Liver (tissue), 9 donors: ENCODE data around the gene TMTC1. TPM values are rescaled to one million over a fixed set of nuclear protein-coding genes. Genes with fewer than 3 reads are reported as not detected.

Experiments used
- DNase-seq: peaks from one replicate; pipeline ENCODE4 v3.0.0-alpha.2; 2017; ENCODE audit warnings: low spot score
- H3K27ac ChIP-seq, 2 donors: one replicate each; pipeline ENCODE4 v1.7.0; 2013; ENCODE audit warnings: inconsistent platforms in 2 of 2, low read length in 2 of 2, control low read depth in 1 of 2, low read depth in 1 of 2, mild to moderate bottlenecking in 1 of 2
- H3K27me3 ChIP-seq, 4 donors: one replicate each; pipeline versions ENCODE4 v1.6.1 to v1.7.0; 2013; ENCODE audit warnings: low read length in 3 of 4, inconsistent platforms in 1 of 4, mild to moderate bottlenecking in 1 of 4, moderate library complexity in 1 of 4; ENCODE audit not compliant: control insufficient read depth in 4 of 4, insufficient read depth in 4 of 4
- H3K36me3 ChIP-seq, 4 donors: one replicate each; pipeline versions ENCODE4 v1.6.1 to v1.7.0; 2013; ENCODE audit warnings: low read length in 3 of 4, mild to moderate bottlenecking in 3 of 4, low read depth in 1 of 4, moderate library complexity in 1 of 4; ENCODE audit not compliant: control insufficient read depth in 4 of 4, insufficient read depth in 3 of 4
- H3K4me1 ChIP-seq, 4 donors: one replicate each; pipeline versions ENCODE4 v1.6.1 to v1.7.0; 2013; ENCODE audit warnings: low read length in 3 of 4, mild to moderate bottlenecking in 3 of 4, moderate library complexity in 1 of 4; ENCODE audit not compliant: control insufficient read depth in 4 of 4, insufficient read depth in 4 of 4
- H3K4me3 ChIP-seq, 3 donors: one replicate each; pipeline versions ENCODE4 v1.6.1 to v1.7.0; 2013; ENCODE audit warnings: low read length in 3 of 3, control low read depth in 1 of 3, low read depth in 1 of 3, mild to moderate bottlenecking in 1 of 3
- H3K9ac ChIP-seq, 2 donors: one replicate each; pipeline ENCODE4 v1.7.0; 2013; ENCODE audit warnings: low read length in 2 of 2, mild to moderate bottlenecking in 2 of 2, moderate library complexity in 2 of 2, control low read depth in 1 of 2, low read depth in 1 of 2
- H3K9me3 ChIP-seq, 4 donors: one replicate each; pipeline versions ENCODE4 v1.6.1 to v1.7.0; 2013; ENCODE audit warnings: low read length in 3 of 4; ENCODE audit not compliant: control insufficient read depth in 4 of 4
- ATF3 ChIP-seq: IDR thresholded peaks from 2 replicates; pipeline ENCODE4 v1.6.1; 2016; ENCODE audit warnings: antibody characterized with exemption
- CTCF ChIP-seq: fragments of 150-350 bp; IDR thresholded peaks from 2 replicates; pipeline ENCODE4 v1.5.1; 2017; ENCODE audit warnings: improper control_type of control experiment, low read depth, low read length; ENCODE audit not compliant: missing input control
- EGR1 ChIP-seq, 2 donors: IDR thresholded peaks; 2 replicates each; pipeline ENCODE4 v1.6.1; 2016 to 2018; ENCODE audit warnings: antibody characterized with exemption in 2 of 2, low read depth in 2 of 2
- FOXA1 ChIP-seq: IDR thresholded peaks from 2 replicates; pipeline ENCODE4 v1.6.1; 2016; ENCODE audit warnings: antibody characterized with exemption
- FOXA2 ChIP-seq: IDR thresholded peaks from 2 replicates; pipeline ENCODE4 v1.6.1; 2016; ENCODE audit warnings: antibody characterized with exemption
- GABPA ChIP-seq, 2 donors: IDR thresholded peaks in 1 of 2; conservative IDR thresholded peaks in 1 of 2; 2 replicates each; pipeline ENCODE4 v1.6.1; 2016; ENCODE audit warnings: antibody characterized with exemption in 2 of 2, mild to moderate bottlenecking in 1 of 2, moderate library complexity in 1 of 2
- HNF4A ChIP-seq, 2 donors: conservative IDR thresholded peaks; 2 replicates each; pipeline ENCODE4 v1.6.1; 2016; ENCODE audit warnings: antibody characterized with exemption in 2 of 2, mild to moderate bottlenecking in 2 of 2
- HNF4G ChIP-seq: IDR thresholded peaks from 2 replicates; pipeline ENCODE4 v1.6.1; 2016; ENCODE audit warnings: antibody characterized with exemption
- JUND ChIP-seq, 2 donors: IDR thresholded peaks; 2 replicates each; pipeline ENCODE4 v1.6.1; 2016; ENCODE audit warnings: antibody characterized with exemption in 2 of 2
- MAX ChIP-seq: IDR thresholded peaks from 2 replicates; pipeline ENCODE4 v1.6.1; 2016; ENCODE audit warnings: antibody characterized with exemption
- NR2F2 ChIP-seq: IDR thresholded peaks from 2 replicates; pipeline ENCODE4 v1.6.1; 2016; ENCODE audit warnings: antibody characterized with exemption
- RAD21 ChIP-seq, 2 donors: IDR thresholded peaks; 2 replicates each; pipeline ENCODE4 v1.6.1; 2016; ENCODE audit warnings: antibody characterized with exemption in 2 of 2, mild to moderate bottlenecking in 2 of 2
- REST ChIP-seq: IDR thresholded peaks from 2 replicates; pipeline ENCODE4 v1.6.1; 2016; ENCODE audit warnings: antibody characterized with exemption, mild to moderate bottlenecking
- RXRA ChIP-seq, 2 donors: IDR thresholded peaks; 2 replicates each; pipeline ENCODE4 v1.6.1; 2017 to 2018; ENCODE audit warnings: antibody characterized with exemption in 2 of 2, mild to moderate bottlenecking in 1 of 2
- SP1 ChIP-seq: IDR thresholded peaks from 2 replicates; pipeline ENCODE4 v1.6.1; 2018; ENCODE audit warnings: antibody characterized with exemption, mild to moderate bottlenecking
- TAF1 ChIP-seq: conservative IDR thresholded peaks from 2 replicates; pipeline ENCODE4 v1.6.1; 2016; ENCODE audit warnings: antibody characterized with exemption, mild to moderate bottlenecking
- YY1 ChIP-seq: IDR thresholded peaks from 2 replicates; pipeline ENCODE4 v1.6.1; 2016; ENCODE audit warnings: antibody characterized with exemption, mild to moderate bottlenecking
- ZBTB33 ChIP-seq: IDR thresholded peaks from 2 replicates; pipeline ENCODE4 v1.6.1; 2016; ENCODE audit warnings: antibody characterized with exemption
- WGBS: extraction: QIAGEN DNeasy Blood & Tissue Kit; methylation state at CpG from one replicate; pipeline ENCODE4 v1.1.7; 2013; 5-methylcytosine and 5-hydroxymethylcytosine counted together
- polyA plus RNA-seq, 2 donors: library from polyadenylated mRNA; stranded (reverse) in 1 of 2; unstranded in 1 of 2; fragments of 200-250 nt in 1 of 2; fragments of >200 nt in 1 of 2; fragmentation: Nextera tagmentation in 1 of 2; extraction: Ambion mirVana in 1 of 2; gene quantifications; one replicate each; pipeline versions ENCODE4 v1.2.1 to v1.2.3, GENCODE V29; 2013 to 2015
- total RNA-seq, 2 donors: library from RNA; depleted of rRNA; stranded (reverse); fragments of >200 nt; gene quantifications; one replicate each; pipeline ENCODE4 v1.2.3, GENCODE V29; 2014
- donor health status: healthy.
- donor health status: healthy.
- donor health status: healthy.
- donor health status: healthy.
- donor health status: healthy.

TMTC1 gene
- total and polyA plus RNA-seq, 4 donors, result 0.76 to 3.3 (median 2.1) TPM

GRCh38 chr12:29580971-29581370 is 202.8 kb downstream of the TMTC1 start:
- TF ChIP-seq NR2F2 (no peak), HNF4G (no peak), ZBTB33 (no peak), FOXA2 (no peak), HNF4A (conservative IDR thresholded peaks at IDR 0.05) (no peak), YY1 (no peak), SP1 (no peak), JUND (IDR thresholded peaks at IDR 0.05) (no peak), RXRA (IDR thresholded peaks at IDR 0.05) (no peak), TAF1 (no peak)
- Histone ChIP-seq H3K4me3 (no peak overlapping the region), H3K27ac (no peak overlapping the region), H3K27me3 (no peaks in the 10 kb centered on the region), H3K4me1 (peaks cover 6 to 19% (median 12%) of the 10 kb centered on the region in 4 donors), H3K36me3 (no peaks in the 10 kb centered on the region), H3K9ac (no peak overlapping the region), H3K9me3 (no peaks in the 10 kb centered on the region)
- DNase-seq, result no peak
- WGBS, result 78% methylated on average over 1 of the region's 1 CpG

GRCh38 chr12:29578731-29579130 is 205.0 kb downstream of the TMTC1 start:
- Histone ChIP-seq H3K36me3 (no peaks in the 10 kb centered on the region), H3K4me3 (no peak overlapping the region), H3K9ac (no peak overlapping the region), H3K27me3 (no peaks in the 10 kb centered on the region), H3K27ac (peak overlapping the region in 1 of 2 donors; percentile 2), H3K9me3 (no peaks in the 10 kb centered on the region), H3K4me1 (peaks cover 6 to 17% (median 12%) of the 10 kb centered on the region in 4 donors)
- no peak for DNase-seq
- TF ChIP-seq FOXA1 (no peak), CTCF (no peak), ATF3 (no peak), YY1 (no peak), HNF4A (conservative IDR thresholded peaks at IDR 0.05) (no peak), HNF4G (no peak), MAX (no peak), TAF1 (no peak), RXRA (IDR thresholded peaks at IDR 0.05) (no peak), ZBTB33 (no peak), JUND (IDR thresholded peaks at IDR 0.05) (no peak), REST (no peak), EGR1 (IDR thresholded peaks at IDR 0.05; ENCODE audit: low read depth in 2 of 2) (no peak), GABPA (IDR thresholded peaks at IDR 0.05 in 1 of 2, conservative IDR thresholded peaks at IDR 0.05 in 1 of 2) (no peak), SP1 (no peak), NR2F2 (no peak), RAD21 (IDR thresholded peaks at IDR 0.05) (no peak)
- 59% methylated on average over 3 of the region's 3 CpGs for WGBS
